ENCODE data around the gene DLG1. TPM values are rescaled to one million over a fixed set of nuclear protein-coding genes. Genes with fewer than 3 reads are reported as not detected.

DLG1 gene
- total RNA-seq, 1 donor from 2014 or later, result 60.1 TPM

DNA sequence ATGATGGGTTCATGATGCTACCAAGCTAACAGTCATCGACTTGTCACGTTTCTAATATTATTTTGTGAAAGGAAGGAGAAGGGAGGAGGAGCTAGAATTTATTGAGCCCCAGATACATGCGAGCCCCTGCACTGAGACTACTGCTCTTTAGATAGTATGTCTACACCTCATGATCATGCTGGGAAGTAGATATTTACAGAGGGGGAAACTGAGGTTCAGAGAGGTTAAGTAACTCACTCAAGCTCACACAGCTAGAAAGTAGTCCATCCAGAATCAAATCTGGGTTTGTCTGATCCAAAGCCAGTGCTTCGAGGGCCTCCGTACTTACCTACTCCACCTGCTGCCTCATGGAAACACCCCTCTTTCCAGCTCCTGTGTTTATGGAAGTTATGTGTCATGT, 38.8 kb upstream of the DLG1 start:
- no peak for DNase-seq
- intact Hi-C loops (cut with micrococcal nuclease), result no loop called here
- H3K27ac ChIP-seq (replicated peaks), result no peak overlapping the region
- no peaks in the 10 kb centered on the region for H3K36me3 ChIP-seq
- no peaks in the 10 kb centered on the region for H3K27me3 ChIP-seq (ENCODE audit: low read depth)
- peaks cover 21% of the 10 kb centered on the region for H3K4me1 ChIP-seq
- H3K9me3 ChIP-seq (replicated peaks), result no peaks in the 10 kb centered on the region
- H3K4me3 ChIP-seq, result no peak overlapping the region
- TF ChIP-seq, protein P1, sequence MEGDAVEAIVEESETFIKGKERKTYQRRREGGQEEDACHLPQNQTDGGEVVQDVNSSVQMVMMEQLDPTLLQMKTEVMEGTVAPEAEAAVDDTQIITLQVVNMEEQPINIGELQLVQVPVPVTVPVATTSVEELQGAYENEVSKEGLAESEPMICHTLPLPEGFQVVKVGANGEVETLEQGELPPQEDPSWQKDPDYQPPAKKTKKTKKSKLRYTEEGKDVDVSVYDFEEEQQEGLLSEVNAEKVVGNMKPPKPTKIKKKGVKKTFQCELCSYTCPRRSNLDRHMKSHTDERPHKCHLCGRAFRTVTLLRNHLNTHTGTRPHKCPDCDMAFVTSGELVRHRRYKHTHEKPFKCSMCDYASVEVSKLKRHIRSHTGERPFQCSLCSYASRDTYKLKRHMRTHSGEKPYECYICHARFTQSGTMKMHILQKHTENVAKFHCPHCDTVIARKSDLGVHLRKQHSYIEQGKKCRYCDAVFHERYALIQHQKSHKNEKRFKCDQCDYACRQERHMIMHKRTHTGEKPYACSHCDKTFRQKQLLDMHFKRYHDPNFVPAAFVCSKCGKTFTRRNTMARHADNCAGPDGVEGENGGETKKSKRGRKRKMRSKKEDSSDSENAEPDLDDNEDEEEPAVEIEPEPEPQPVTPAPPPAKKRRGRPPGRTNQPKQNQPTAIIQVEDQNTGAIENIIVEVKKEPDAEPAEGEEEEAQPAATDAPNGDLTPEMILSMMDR (IDR thresholded peaks at IDR 0.05; ENCODE audit: borderline replicate concordance), result no peak

DNA sequence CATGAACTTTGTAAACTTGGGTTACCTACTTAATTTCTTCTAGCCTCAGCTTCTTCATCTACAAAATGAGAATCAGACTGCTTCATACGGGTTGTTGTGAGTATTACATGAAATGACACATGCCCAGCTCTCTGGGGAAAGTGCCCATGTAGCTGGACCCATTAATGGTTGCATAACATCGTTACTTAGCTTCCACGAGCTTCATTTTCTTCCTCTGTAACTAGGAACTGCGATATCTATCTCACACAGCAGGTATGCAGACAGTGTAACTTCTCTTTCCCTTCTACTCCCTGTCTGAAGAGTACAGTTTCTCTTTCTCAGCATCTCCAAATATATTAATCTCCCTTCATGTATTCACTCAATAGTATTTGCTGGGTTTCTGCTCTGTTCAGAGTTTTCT, 37.9 kb upstream of the DLG1 start:
- Histone ChIP-seq H3K36me3 (no peaks in the 10 kb centered on the region), H3K4me1 (peaks cover 21% of the 10 kb centered on the region), H3K4me3 (no peak overlapping the region), H3K27ac (replicated peaks) (no peak overlapping the region), H3K9me3 (replicated peaks) (no peaks in the 10 kb centered on the region), H3K27me3 (ENCODE audit: low read depth) (no peaks in the 10 kb centered on the region)
- DNase-seq, result no peak
- intact Hi-C loops (cut with micrococcal nuclease), result no loop called here
- TF ChIP-seq, protein P1 (IDR thresholded peaks at IDR 0.05; ENCODE audit: borderline replicate concordance), result no peak

DNA sequence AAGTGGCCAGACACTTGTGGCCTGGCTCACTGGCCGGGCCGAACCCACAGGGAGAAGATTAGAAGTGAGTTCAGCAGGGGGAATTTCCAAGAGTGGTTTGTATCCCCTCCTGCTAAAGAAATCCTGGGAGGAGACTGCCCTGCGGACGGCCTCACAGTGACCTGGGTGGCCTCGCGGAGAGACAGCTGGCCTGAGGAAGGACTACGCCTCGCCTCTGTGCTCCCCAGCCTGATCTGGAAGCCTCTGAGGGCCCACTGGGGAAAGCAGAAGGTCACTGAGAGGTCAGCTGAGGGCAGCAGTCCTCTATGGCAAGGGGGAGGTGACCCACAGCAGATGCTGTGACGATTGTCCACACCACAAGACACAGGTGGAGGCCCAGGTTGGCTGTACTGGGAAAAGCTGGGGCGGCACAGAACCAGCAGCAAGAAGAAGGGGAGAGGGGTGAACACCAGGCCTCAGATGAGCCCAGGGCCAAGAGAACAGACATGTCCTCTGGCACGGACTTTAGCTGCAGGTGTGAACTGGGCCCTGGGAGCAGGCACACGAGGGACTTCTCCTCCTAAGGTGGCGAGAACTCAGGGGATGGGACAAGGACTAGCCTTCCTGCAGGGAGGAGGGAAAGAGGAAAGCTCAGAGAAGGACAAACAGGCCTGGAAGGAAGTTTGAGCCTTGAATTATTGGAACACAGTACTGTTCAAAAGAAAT, 37.2 kb upstream of the DLG1 start:
- Histone ChIP-seq H3K36me3 (no peaks in the 10 kb centered on the region), H3K4me1 (peaks cover 21% of the 10 kb centered on the region), H3K9me3 (replicated peaks) (no peaks in the 10 kb centered on the region), H3K4me3 (no peak overlapping the region), H3K27me3 (ENCODE audit: low read depth) (no peaks in the 10 kb centered on the region), H3K27ac (replicated peaks) (no peak overlapping the region)
- DNase-seq, result no peak
- TF ChIP-seq, protein P1 (IDR thresholded peaks at IDR 0.05; ENCODE audit: borderline replicate concordance), result no peak
- intact Hi-C loops (cut with micrococcal nuclease), result no loop called here

DNA sequence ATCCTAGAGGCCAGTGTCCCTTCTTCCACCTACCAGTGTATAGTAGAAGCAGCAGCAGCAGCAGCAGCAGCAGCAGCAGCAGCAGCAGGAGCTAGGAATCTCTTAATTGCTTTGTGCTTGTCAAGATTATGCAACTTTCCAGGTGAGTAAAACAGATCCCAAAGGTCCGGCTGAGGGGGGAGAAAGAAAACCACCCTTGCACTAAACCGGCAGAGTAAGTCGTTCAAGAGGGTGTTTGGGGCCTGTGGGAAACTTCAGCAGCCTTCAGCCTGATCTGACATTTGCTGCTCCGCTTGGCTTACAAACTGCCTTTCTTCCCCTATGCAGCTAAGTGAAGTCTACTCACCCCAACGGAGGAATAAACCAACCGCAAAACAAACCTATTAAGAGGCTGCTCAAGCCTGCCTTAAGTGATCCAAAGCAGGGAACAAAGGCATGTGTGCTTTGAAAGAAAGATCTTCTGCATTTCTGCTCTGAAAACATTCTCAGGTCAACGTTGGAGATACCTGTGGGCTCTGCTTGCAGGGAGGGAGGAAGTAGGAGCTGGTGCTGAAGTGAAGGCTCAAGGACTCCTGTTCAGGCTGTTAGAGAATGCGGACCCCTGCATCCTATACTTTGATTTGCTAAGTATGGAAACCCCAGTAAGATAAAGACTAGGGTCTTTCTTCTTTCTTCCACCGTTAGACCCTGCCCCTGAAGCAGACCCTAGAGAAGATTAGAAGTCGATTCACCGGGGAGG, 35.7 kb upstream of the DLG1 start:
- TF ChIP-seq, protein P1 (IDR thresholded peaks at IDR 0.05; ENCODE audit: borderline replicate concordance), result no peak
- Histone ChIP-seq H3K4me1 (peaks cover 9% of the 10 kb centered on the region), H3K9me3 (replicated peaks) (no peaks in the 10 kb centered on the region), H3K4me3 (no peak overlapping the region), H3K36me3 (no peaks in the 10 kb centered on the region), H3K27me3 (ENCODE audit: low read depth) (no peaks in the 10 kb centered on the region), H3K27ac (replicated peaks) (no peak overlapping the region)
- intact Hi-C loops (cut with micrococcal nuclease), result no loop called here
- no peak for DNase-seq

DNA sequence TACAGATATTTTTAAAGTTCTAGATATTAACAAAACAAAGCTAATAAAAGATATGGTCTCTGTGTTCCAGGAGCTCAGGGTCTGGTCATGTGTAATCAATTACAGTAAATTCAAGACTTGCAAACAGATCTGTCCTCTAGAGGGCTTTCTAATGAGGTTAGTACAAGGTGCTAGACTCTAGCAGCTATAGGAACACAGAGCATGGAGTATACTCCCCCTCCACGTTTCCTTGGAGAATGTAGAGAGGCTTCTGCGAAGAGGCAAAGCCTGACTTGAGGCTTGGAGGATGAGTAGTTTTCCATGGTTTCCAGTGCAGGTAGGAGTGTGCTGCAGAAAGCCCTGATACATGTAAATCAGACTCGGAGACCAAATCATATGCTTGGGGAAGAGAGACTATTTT, 32.7 kb upstream of the DLG1 start:
- Histone ChIP-seq H3K4me1 (peaks cover 9% of the 10 kb centered on the region), H3K9me3 (replicated peaks) (no peaks in the 10 kb centered on the region), H3K36me3 (no peaks in the 10 kb centered on the region), H3K27me3 (ENCODE audit: low read depth) (no peaks in the 10 kb centered on the region), H3K27ac (replicated peaks) (no peak overlapping the region), H3K4me3 (no peak overlapping the region)
- no peak for DNase-seq
- TF ChIP-seq, protein P1 (IDR thresholded peaks at IDR 0.05; ENCODE audit: borderline replicate concordance), result peak; percentile 31
- intact Hi-C loops (cut with micrococcal nuclease), result no loop called here

Data from left ventricle myocardium inferior (tissue), 1 donor.